ENCODE results near the gene HSH2D.
"Not testable (repeated sequence)": the region's sequence is repeated elsewhere in the genome, so short reads cannot be mapped to it uniquely, and the experiment has no call there.

The HSH2D gene

GRCh38 chr19:16159655-16160054, 16.2 kb downstream of the HSH2D start:
- DNase-seq: no peak

DNA sequence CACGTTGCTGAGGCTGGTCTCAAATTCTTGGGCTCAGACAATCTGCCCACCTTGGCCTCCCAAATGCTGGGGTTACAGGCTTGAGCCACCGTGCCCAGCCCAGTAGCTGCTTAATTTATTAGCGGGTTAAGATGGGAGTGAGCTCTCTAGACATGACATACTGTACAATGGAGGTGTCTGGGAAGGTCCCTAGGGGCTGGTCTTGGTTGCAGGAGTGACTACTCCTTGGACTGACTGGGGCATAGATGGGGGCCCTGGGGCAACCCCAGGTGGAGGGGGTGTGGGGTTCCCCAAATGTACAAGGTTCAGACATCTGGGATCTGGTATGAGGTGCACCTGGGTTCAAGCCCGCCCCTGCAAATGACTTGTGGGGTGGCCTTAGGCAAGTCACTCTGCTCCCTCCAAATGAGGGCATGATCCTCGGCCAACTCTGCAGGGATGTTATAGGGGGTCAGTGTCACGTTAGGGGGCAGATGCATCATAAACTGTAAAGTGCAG, 17.0 kb downstream of the HSH2D start:
- DNase-seq: no peak

GRCh38 chr19:16160943-16161560, 17.6 kb downstream of the HSH2D start:
- DNase-seq: no peak

GRCh38 chr19:16161840-16162239, 18.4 kb downstream of the HSH2D start:
- no peak for DNase-seq

GRCh38 chr19:16164222-16164890, 20.9 kb downstream of the HSH2D start:
- no peak for DNase-seq

- DNase-seq: no peak
Observed at GRCh38 chr19:16166417-16166816, 22.9 kb downstream of the HSH2D start.

DNA sequence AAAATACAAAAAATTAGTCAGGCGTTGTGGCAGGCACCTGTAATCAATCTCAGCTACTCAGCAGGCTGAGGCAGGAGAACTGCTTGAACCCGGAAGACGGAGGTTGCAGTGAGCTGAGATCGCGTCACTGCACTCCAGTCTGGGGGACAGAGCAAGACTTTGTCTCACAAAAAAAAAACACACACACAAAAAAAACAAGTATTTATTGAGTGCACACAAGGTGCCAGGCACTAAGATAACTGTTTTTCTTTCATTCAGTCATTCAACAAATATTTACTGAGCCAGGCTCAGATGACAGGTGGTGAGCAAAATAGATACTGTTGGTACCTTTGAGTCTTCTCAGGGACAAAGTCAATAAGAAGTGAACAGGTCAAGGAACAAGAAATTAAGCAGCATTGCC, 23.6 kb downstream of the HSH2D start:
- no peak for DNase-seq

DNA sequence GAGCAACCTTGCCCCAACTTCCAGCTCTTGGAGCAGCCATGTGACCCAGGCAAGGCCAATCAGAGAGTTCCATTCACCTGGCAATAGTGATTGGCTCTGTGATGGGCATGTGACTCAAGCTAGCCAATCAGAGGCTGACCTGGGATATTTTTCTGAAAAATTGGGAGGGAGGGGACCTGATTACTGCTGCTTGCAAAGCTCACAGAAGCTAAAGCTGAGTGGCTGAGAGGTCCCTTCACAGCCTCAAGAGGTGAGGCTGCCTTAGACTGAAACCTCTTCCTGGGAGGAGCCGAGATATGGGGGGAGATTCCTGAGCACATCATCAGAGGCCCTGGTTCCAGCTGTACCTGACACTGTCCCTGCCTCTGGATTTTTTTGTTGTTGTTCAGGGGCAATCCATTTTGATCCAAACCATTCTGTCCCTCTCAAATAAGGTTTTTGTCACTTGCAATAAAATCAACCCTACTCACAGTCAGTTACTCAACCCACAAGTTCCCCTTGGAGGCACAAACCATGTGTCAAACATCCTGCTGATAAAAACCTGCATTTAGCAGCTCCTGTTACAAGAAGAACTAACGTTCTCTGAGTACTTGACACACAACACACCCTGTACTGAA, 25.1 kb downstream of the HSH2D start:
- DNase-seq: no peak

DNA sequence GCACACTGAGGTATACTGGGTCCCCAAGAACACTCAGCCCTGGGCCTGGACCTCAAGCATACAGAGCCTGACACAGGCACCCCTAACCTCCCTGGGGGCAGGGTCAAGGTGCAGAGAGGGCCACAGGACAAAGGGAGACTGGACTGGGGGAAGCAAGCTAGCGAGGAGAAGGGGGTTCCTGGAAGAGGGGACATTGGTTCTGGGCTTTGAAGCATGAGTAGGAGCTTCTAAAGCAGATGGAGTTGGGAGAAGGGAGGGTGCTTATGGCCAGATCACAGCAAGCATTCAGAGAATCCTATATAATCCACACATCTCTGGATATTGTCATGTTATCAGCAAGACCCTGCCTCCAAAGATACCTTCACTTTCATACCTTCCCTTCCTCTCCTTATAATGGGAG, 26.6 kb downstream of the HSH2D start:
- DNase-seq: no peak

DNA sequence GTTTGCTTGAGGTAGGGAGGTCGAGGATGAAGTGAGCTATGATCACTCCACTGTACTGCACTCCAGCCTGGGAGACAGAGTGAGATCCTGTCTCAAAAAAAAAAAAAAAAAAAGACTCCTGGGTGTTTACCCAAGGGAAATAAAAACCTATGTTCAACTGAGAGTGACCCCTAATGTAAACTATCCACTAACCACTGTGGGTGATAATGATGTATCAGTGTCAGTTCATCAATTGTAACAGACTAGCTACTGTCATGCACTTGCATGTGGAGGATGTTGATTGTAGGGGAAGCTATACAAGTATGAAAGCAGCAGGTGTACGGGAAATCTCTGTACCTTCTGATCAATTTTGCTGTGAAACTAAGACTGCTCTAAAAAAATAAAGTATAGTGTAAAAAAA, 32.5 kb downstream of the HSH2D start:
- DNase-seq: no peak

- not testable (repeated sequence) for DNase-seq
Observed at GRCh38 chr19:16178866-16179265, 35.4 kb downstream of the HSH2D start.

DNA sequence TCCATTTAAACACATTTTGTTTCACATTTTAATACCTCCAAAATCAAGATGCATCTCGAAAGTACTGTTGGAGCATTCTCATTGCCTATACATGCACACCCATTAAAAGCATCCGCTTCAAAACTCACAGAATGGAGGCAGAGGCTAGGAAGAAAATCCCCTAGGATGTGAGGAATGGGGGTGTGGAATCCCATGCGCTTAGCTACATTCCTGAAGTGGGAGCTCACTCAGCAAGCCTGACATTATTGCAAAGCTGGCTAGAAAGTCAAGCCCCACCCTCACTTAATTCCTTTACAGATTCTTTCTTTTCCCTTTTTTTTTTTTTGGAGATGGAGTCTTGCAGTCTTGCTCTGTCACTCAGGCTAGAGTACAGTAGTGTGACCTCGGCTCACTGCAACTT, 37.1 kb downstream of the HSH2D start:
- no peak for DNase-seq

- DNase-seq: no peak
Observed at GRCh38 chr19:16184665-16185122, 41.2 kb downstream of the HSH2D start.

GRCh38 chr19:16185123-16185767, 41.8 kb downstream of the HSH2D start, which contains the start of gene FAM32A:
TSS of gene FAM32A (plus strand) at chr19:16185410. CDS start at chr19:16185443, 33 bp downstream.
- peak; percentile 98 for DNase-seq

- DNase-seq: peak; percentile 29
Observed at GRCh38 chr19:16185768-16186123, 42.3 kb downstream of the HSH2D start.

GRCh38 chr19:16188521-16188920, 45.0 kb downstream of the HSH2D start:
- DNase-seq: no peak

DNA sequence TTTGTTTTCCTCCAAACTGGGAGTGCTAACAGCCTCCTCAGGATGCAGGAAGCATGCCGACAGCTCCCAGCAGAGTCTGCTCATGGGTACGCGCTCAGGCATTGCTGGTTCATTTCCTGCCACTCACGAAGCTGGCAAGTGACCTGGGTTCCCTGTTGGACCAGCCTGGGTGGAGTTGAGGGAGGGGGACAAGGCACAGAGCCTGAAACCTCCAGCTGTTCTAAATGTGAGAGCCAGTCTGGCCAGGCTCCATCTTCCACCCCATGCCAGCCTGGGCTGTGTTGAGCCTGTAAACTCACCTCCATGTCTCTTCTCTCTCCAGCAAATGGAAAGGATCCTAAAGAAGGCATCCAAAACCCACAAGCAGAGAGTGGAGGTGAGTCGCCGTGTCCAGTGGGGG, 46.7 kb downstream of the HSH2D start:
- DNase-seq: no peak

DNA sequence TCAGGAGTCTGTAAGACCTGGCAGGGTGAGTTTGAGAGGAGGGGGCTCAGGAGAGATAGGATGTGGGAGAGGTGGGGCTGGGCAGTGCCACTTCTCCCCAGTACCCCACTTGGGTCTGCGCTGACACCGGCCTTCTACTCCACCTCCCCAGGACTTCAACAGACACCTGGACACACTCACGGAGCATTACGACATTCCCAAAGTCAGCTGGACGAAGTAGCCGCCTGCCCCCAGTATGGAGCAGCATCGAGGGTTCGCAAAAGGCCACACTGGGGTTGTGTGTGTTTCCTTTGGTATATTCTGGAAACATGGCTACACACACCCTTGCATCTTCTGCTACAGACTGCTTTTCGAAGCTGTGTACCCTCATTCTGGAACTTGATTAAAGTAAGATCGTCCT, 47.3 kb downstream of the HSH2D start:
- no peak for DNase-seq

DNA sequence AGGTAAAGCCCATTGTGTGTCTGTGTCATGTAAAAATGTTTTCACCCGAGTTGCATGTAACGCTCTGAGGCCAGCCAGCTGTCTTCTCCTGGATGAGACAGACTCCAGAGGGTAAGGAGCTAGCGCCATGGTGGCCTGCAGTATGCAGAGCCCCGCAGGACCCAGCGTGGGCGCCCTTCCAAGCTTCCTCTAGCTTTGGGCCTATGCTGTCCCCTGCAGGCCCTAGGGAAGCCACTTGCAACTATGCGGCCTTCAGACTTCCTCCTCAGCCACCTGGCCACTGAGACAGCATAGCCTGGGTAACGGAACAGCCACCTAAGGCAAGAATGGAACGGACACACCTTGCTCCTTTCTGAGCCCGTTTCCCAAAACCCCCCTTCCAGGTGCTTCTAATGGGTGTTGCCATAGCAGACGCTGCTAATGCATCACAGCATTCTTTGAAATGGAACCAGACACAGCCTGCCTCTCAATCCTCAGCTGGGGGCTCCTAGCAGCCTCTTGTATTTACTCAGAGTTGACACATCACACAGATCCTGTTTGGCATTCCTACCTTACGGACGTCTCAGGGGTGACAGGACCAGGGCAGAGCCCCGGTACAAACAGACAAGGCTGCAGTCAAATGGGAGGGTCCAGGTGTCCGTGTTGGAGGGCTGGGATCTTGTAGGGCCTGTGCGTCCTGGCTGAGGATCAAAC, 47.9 kb downstream of the HSH2D start:
- no peak for DNase-seq

- DNase-seq: no peak
Observed at GRCh38 chr19:16193466-16193865, 50.0 kb downstream of the HSH2D start.

- DNase-seq: no peak
Observed at GRCh38 chr19:16197188-16197621, 53.7 kb downstream of the HSH2D start.

DNA sequence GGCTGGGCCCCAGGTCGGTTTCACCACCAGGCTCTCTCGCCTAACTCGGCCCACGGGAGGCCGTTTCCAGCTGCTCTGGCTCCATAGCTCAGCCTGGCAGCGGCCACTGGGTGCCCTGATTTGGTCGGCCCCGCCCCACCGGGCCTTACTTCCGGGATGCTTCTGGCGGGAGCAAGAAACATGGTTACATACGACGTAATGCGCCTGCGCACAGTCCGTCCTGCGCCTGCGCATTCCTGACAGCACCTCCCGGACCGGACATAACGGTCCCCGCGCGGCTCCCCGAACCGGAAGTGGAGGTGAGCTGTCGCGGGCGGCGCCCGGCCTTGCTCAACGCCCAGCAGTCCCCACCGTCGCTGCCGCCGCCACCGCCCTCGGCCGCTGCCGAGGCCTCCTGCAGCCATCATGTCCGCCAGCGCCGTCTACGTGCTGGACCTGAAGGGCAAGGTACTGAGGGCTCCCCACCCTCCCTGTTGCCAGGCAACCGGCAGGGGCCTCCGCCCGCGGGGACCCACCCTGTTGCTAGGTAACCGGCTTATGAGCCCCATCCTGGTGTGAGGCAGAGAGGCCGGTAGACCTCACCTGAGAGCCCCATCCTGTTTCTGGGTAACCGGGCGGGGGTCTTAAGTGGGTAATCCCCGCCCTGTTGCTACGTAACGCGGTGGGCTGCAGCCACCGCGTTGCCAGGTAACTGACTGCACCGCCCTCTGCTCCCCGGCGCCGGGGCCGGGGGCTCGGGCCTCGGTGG, 54.3 kb downstream of the HSH2D start, which contains the start of gene AP1M1:
AP1M1 (plus strand) TSS at position 290 of the 748 bp plus-strand sequence; CDS start at position 406, 116 bp downstream.
- DNase-seq: peak; percentile 97

Data from NCI-H2171 treated with DMSO at 0.1 percent for 48 hours (cell line).